Neuronal stem cell (in vitro differentiated cells): ENCODE measurements around the gene SLC26A3.

Experiments used
- DNase-seq: peaks from one replicate; pipeline ENCODE4 v3.0.0-alpha.2; 2013; ENCODE audit warnings: low spot score
- H2AFZ ChIP-seq: one replicate; pipeline ENCODE4 v1.6.1; 2013; ENCODE audit warnings: mild to moderate bottlenecking, low read length, inconsistent platforms
- H2AK5ac ChIP-seq: 2 replicates; pipeline ENCODE4 v1.6.1; 2013; ENCODE audit warnings: low read depth, mild to moderate bottlenecking, inconsistent platforms, low read length, moderate library complexity, mixed read lengths
- H2BK120ac ChIP-seq: 2 replicates; pipeline ENCODE4 v1.6.1; 2013; ENCODE audit warnings: low read depth, mild to moderate bottlenecking, inconsistent platforms, low read length, moderate library complexity, mixed read lengths
- H2BK12ac ChIP-seq: one replicate; pipeline ENCODE4 v1.6.1; 2013; ENCODE audit warnings: low read length, inconsistent platforms
- H2BK15ac ChIP-seq: 2 replicates; pipeline ENCODE4 v1.6.1; 2013; ENCODE audit warnings: mild to moderate bottlenecking, low read length, inconsistent platforms, mixed read lengths
- H2BK5ac ChIP-seq: one replicate; pipeline ENCODE4 v1.6.1; 2013; ENCODE audit warnings: inconsistent platforms, mild to moderate bottlenecking, low read length, moderate library complexity
- H3K14ac ChIP-seq: one replicate; pipeline ENCODE4 v1.6.1; 2013; ENCODE audit warnings: low read length, inconsistent platforms
- H3K18ac ChIP-seq: 2 replicates; pipeline ENCODE4 v1.6.1; 2013; ENCODE audit warnings: low read length, inconsistent platforms
- H3K23ac ChIP-seq: 2 replicates; pipeline ENCODE4 v1.6.1; 2013; ENCODE audit warnings: low read depth, mild to moderate bottlenecking, mixed read lengths, low read length, inconsistent platforms; ENCODE audit not compliant: poor library complexity
- H3K27ac ChIP-seq: replicated peaks from 3 replicates; pipeline ENCODE4 v1.5.1; 2013; ENCODE audit warnings: low read length, inconsistent platforms
- H3K27me3 ChIP-seq, 3 experiments: 2 replicates each; pipeline ENCODE4 v1.6.1; 2013; ENCODE audit warnings: low read length in 3 of 3, mild to moderate bottlenecking in 2 of 3, inconsistent platforms in 1 of 3, low read depth in 1 of 3, mixed read lengths in 1 of 3, moderate library complexity in 1 of 3; ENCODE audit not compliant: control insufficient read depth in 3 of 3, insufficient read depth in 3 of 3
- H3K36me3 ChIP-seq, 2 donors: replicated peaks in 1 of 2; 2 replicates each; pipeline ENCODE4 v1.6.1; 2013; ENCODE audit warnings: low read length in 2 of 2; ENCODE audit not compliant: control insufficient read depth in 2 of 2, insufficient read depth in 2 of 2
- H3K4ac ChIP-seq: 2 replicates; pipeline ENCODE4 v1.6.1; 2013; ENCODE audit warnings: inconsistent platforms, mild to moderate bottlenecking, low read length, moderate library complexity
- H3K4me1 ChIP-seq, 2 donors: 1 replicate in 1 of 2; 2 replicates in 1 of 2; pipeline ENCODE4 v1.6.1; 2013; ENCODE audit warnings: low read length in 2 of 2, low read depth in 1 of 2; ENCODE audit not compliant: control insufficient read depth in 2 of 2, insufficient read depth in 1 of 2
- H3K4me2 ChIP-seq: one replicate; pipeline ENCODE4 v1.6.1; 2013; ENCODE audit warnings: mild to moderate bottlenecking, low read length, inconsistent platforms; ENCODE audit not compliant: insufficient read depth, poor library complexity, severe bottlenecking
- H3K4me3 ChIP-seq, 2 donors: 2 replicates each; pipeline ENCODE4 v1.5.1; 2013; ENCODE audit warnings: low read length in 2 of 2, mild to moderate bottlenecking in 2 of 2, inconsistent platforms in 1 of 2, moderate library complexity in 1 of 2
- H3K79me1 ChIP-seq: one replicate; pipeline ENCODE4 v1.6.1; 2013; ENCODE audit warnings: low read depth, mild to moderate bottlenecking, inconsistent platforms, low read length, moderate library complexity
- H3K9ac ChIP-seq: one replicate; pipeline ENCODE4 v1.6.1; 2013; ENCODE audit warnings: mild to moderate bottlenecking, low read depth, low read length, inconsistent platforms; ENCODE audit not compliant: poor library complexity
- H3K9me3 ChIP-seq, 2 donors: replicated peaks in 1 of 2; 2 replicates each; pipeline versions ENCODE3 to v1.6.1; 2013; ENCODE audit warnings: low read length in 2 of 2, mild to moderate bottlenecking in 2 of 2, inconsistent platforms in 1 of 2, low read depth in 1 of 2, mixed read lengths in 1 of 2, moderate library complexity in 1 of 2; ENCODE audit not compliant: control insufficient read depth in 2 of 2, insufficient read depth in 1 of 2
- H4K8ac ChIP-seq: one replicate; pipeline ENCODE4 v1.6.1; 2013; ENCODE audit warnings: low read depth, mild to moderate bottlenecking, inconsistent platforms, low read length, moderate library complexity
- H4K91ac ChIP-seq: one replicate; pipeline ENCODE4 v1.6.1; 2013; ENCODE audit warnings: low read length, low read depth, mild to moderate bottlenecking, inconsistent platforms; ENCODE audit not compliant: poor library complexity
- WGBS, 2 donors: extraction: QIAGEN DNeasy Blood & Tissue Kit; methylation state at CpG; one replicate each; pipeline ENCODE4 v1.1.7; 2013; ENCODE audit warnings: missing lambda C conversion rate in 2 of 2, mixed read lengths in 1 of 2; ENCODE audit not compliant: insufficient read length in 2 of 2, insufficient replicate concordance in 1 of 2; ENCODE audit errors: extremely low coverage in 2 of 2; 5-methylcytosine and 5-hydroxymethylcytosine counted together

SLC26A3 gene

GRCh38 chr7:107842213-107842612 is 39.2 kb upstream of the SLC26A3 start:
- Histone ChIP-seq H4K91ac (no peak overlapping the region), H2BK12ac (no peak overlapping the region), H3K9me3 (no peaks in the 10 kb centered on the region), H3K4me3 (no peak overlapping the region), H2BK120ac (no peak overlapping the region), H3K9ac (no peak overlapping the region), H3K14ac (no peak overlapping the region), H2AFZ (no peak overlapping the region), H3K4me1 (no peaks in the 10 kb centered on the region), H3K27me3 (peaks cover 0 to 2% (median 0%) of the 10 kb centered on the region in 3 experiments), H3K36me3 (no peaks in the 10 kb centered on the region), H3K79me1 (no peaks in the 10 kb centered on the region), H3K23ac (no peak overlapping the region), H3K4me2 (no peak overlapping the region), H2BK5ac (no peak overlapping the region), H3K27ac (no peak overlapping the region), H3K18ac (no peak overlapping the region), H4K8ac (no peak overlapping the region), H3K4ac (no peak overlapping the region), H2BK15ac (no peak overlapping the region), H2AK5ac (no peak overlapping the region)
- no peak for DNase-seq
- WGBS, 2 donors, result no CpG with 5 or more reads among the region's 3 CpGs

- no peak for DNase-seq
- Histone ChIP-seq H3K14ac (no peak overlapping the region), H2AFZ (no peak overlapping the region), H2BK12ac (no peak overlapping the region), H3K4me3 (no peak overlapping the region), H2BK120ac (no peak overlapping the region), H2BK15ac (no peak overlapping the region), H3K23ac (no peak overlapping the region), H4K91ac (no peak overlapping the region), H3K9me3 (no peaks in the 10 kb centered on the region), H3K27ac (no peak overlapping the region), H4K8ac (no peak overlapping the region), H3K4me2 (no peak overlapping the region), H3K79me1 (no peaks in the 10 kb centered on the region), H3K36me3 (no peaks in the 10 kb centered on the region), H3K27me3 (peaks cover 0 to 2% (median 0%) of the 10 kb centered on the region in 3 experiments), H3K9ac (no peak overlapping the region), H3K4ac (no peak overlapping the region), H2BK5ac (no peak overlapping the region), H3K18ac (no peak overlapping the region), H2AK5ac (no peak overlapping the region), H3K4me1 (no peaks in the 10 kb centered on the region)
- no CpG with 5 or more reads among the region's 5 CpGs for WGBS, 2 donors
Observed at GRCh38 chr7:107838816-107839565, 36.0 kb upstream of the SLC26A3 start.

- no peak overlapping the region for H3K4me2 ChIP-seq
- no peak overlapping the region for H2BK15ac ChIP-seq
- no peak for DNase-seq
- no peak overlapping the region for H2AFZ ChIP-seq
- no peak overlapping the region for H3K4ac ChIP-seq
- no peak overlapping the region for H2AK5ac ChIP-seq
- no peaks in the 10 kb centered on the region for H3K36me3 ChIP-seq
- no peak overlapping the region for H3K9ac ChIP-seq
- no peak overlapping the region for H3K4me3 ChIP-seq
- H3K18ac ChIP-seq, result no peak overlapping the region
- H4K8ac ChIP-seq, result peak overlapping the region; percentile 26
- peaks cover 0 to 2% (median 0%) of the 10 kb centered on the region in 3 experiments for H3K27me3 ChIP-seq
- no peak overlapping the region for H3K14ac ChIP-seq
- no peak overlapping the region for H3K23ac ChIP-seq
- no peak overlapping the region for H2BK120ac ChIP-seq
- H3K9me3 ChIP-seq, result no peaks in the 10 kb centered on the region
- WGBS, 2 donors, result no CpG with 5 or more reads among the region's 3 CpGs
- H4K91ac ChIP-seq, result no peak overlapping the region
- H3K79me1 ChIP-seq, result no peaks in the 10 kb centered on the region
- H3K4me1 ChIP-seq, result no peaks in the 10 kb centered on the region
- no peak overlapping the region for H2BK5ac ChIP-seq
- H2BK12ac ChIP-seq, result no peak overlapping the region
- no peak overlapping the region for H3K27ac ChIP-seq
Observed at GRCh38 chr7:107838024-107838601, 35.1 kb upstream of the SLC26A3 start.

- Histone ChIP-seq H2BK5ac (no peak overlapping the region), H3K27me3 (peaks cover 0 to 2% (median 0%) of the 10 kb centered on the region in 3 experiments), H2BK15ac (no peak overlapping the region), H3K4me3 (no peak overlapping the region), H2BK120ac (no peak overlapping the region), H3K27ac (no peak overlapping the region), H3K18ac (no peak overlapping the region), H2AK5ac (no peak overlapping the region), H3K9ac (no peak overlapping the region), H4K8ac (no peak overlapping the region), H2BK12ac (no peak overlapping the region), H3K23ac (no peak overlapping the region), H3K4me1 (no peaks in the 10 kb centered on the region), H3K14ac (no peak overlapping the region), H3K36me3 (no peaks in the 10 kb centered on the region), H3K4me2 (no peak overlapping the region), H4K91ac (no peak overlapping the region), H2AFZ (no peak overlapping the region), H3K4ac (no peak overlapping the region), H3K9me3 (no peaks in the 10 kb centered on the region), H3K79me1 (no peaks in the 10 kb centered on the region)
- no peak for DNase-seq
- no CpG with 5 or more reads among the region's 1 CpG for WGBS, 2 donors
Observed at GRCh38 chr7:107837145-107837512, 34.1 kb upstream of the SLC26A3 start.
